Activated CD8-positive, alpha-beta memory T cell treated with anti-CD3 and anti-CD28 coated beads, Interleukin-2, amount 50 U/mL, for 4 hours (primary cell): ENCODE data around the gene AP3S2.
"Not testable (repeated sequence)": the region's sequence is repeated elsewhere in the genome, so short reads cannot be mapped to it uniquely, and the experiment has no call there.

Source experiments
- DNase-seq: peaks from one replicate; pipeline ENCODE4 v3.0.0-alpha.2; 2020

Gene AP3S2

DNA sequence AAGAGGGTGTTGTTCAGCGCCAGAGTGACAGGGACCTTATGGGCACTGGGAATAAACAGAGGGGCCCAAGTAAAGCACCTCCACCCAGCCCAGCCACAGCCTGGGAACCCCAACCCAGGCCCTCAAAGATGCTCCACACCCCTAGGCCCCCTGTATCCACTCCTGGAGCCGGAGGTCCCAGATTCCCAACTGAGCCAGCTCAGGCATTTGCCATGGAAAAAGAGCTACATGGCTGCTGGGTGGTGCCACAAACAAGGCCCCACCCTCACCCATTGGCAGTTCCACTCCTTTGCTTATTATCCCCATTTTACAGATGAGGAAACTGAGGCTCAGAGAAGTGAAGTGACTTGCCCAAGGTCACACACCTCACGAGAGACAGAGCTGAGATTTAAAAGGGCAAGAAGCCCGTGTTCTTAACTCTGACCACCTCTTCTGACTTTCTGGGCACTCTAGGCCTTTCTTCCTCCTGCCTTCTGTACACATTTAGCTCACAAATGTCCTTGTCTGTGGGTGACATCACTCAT, 96.1 kb downstream of the AP3S2 start:
- DNase-seq: no peak

GRCh38 chr15:89795996-89796395, 97.8 kb downstream of the AP3S2 start:
- DNase-seq: no peak

DNA sequence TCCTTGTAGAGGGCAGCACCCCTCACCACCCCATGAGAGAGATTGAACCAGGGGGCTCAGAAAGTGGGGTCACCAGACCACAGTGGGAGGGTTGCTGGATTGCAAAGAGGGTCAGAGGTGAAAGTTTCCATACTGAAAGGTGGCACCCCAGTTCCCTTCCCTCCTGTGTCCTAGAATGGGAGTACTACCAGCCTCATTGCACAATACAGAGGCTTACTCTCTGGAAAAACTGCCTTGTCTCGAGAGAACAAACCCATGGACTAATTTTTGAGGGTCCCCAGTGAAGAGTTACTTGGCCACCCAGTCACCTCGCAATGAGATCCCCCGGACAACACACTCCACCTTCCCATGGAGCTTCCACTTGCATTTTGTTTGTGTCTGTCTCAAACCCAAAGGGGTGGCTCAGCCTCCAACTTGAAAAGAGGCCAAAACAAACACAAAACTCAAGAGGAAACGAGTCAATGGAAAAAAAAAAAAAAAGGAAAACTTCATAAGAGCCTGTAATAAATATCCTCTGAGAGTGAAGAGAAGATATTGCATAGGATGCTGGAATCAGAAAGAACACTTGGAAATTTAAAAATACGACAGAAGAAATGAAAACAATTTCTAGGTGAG, 99.1 kb downstream of the AP3S2 start:
- no peak for DNase-seq

- DNase-seq: no peak
Measured at GRCh38 chr15:89792106-89792805, 101.5 kb downstream of the AP3S2 start.

DNA sequence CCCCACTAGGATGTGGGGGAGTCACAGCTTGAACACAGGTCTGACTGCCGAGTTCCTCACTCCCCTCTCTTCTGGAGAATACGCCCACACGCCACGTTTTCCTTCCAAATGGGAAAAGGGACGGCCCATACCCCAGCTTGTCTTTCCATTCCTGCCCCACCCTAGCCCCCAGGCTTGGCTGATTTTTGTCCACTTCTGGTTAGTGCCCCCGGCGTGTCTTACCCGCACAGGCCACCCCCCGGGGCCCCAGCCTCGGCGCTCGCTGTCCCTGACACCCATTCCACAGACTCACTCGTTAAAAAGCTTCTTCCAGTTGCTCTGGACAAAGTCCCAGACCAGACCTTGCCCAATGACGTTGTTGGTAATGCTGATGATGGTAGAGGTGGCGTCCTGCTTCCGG, 103.1 kb downstream of the AP3S2 start:
- no peak for DNase-seq

- no peak for DNase-seq
Measured at GRCh38 chr15:89790206-89790605, 103.6 kb downstream of the AP3S2 start.

- not testable (repeated sequence) for DNase-seq
Measured at GRCh38 chr15:89788585-89788984, 105.2 kb downstream of the AP3S2 start.

GRCh38 chr15:89787944-89788343, 105.8 kb downstream of the AP3S2 start:
- no peak for DNase-seq

- no peak for DNase-seq
Measured at GRCh38 chr15:89785774-89786140, 108.0 kb downstream of the AP3S2 start.

DNA sequence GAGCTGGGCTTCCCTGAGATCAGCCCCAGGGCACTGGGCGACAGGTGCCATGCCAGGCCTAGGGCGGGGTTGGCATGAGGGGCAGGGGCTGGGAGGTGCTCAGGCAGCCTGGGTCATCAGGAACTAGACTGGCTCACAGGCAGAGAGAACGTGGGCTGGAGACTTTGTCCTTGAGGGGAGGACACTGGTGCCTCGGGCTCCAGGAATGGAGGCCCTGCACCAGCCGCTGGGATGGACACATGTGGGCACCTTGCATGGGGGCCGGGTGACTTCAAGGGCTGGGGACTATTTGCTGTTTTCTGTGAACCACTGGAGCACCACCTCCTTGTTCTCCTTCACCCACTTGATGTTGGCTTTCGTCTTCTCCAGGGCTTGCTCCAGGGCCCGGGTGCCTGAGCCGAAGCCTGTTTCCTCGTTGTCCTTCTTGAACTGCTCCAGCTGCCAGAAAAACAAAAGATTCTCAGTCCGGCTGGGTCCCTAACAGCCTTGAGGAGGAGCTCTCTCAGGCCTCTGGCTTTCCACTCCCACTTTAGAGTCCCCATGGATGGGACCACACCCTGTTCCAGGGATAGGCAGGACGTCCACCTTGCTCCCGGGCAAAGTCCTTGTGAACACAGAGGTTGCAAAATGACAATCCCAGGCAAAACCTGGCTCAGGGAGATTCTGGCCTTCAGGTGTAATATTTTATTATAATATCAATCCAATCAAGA, 108.6 kb downstream of the AP3S2 start:
- DNase-seq: no peak

DNA sequence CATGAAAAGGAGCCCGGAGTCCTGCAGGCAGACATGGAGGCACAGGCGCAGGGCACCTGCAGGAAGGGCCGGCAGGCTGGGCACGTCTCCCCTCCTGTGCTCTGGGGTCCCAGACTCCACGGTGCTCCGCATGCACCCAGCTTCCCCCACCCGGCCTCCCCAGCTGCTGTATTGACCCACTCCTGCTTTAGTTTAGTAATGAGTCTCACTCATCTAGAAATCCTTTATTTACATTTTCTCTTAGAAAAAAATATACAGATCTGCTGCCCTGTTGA, 109.2 kb downstream of the AP3S2 start:
- DNase-seq: no peak

GRCh38 chr15:89783861-89784685, 109.7 kb downstream of the AP3S2 start:
- DNase-seq: no peak

- no peak for DNase-seq
Measured at GRCh38 chr15:89783111-89783860, 110.5 kb downstream of the AP3S2 start.

DNA sequence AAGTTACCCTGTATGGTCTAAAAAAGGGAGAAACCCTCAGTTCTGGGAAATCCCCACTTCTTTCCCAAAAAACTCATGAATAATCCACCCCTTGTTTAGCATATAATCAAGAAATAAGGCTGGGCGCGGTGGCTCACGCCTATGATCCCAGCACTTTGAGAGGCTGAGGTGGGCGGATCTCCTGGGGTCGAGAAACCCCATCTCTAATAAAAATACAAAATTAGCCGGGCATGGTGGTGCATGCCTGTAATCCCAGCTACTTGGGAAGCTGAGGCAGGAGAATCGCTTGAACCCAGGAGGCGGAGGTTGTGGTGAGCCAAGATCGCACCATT, 111.2 kb downstream of the AP3S2 start:
- DNase-seq: not testable (repeated sequence)

GRCh38 chr15:89781891-89782618, 111.7 kb downstream of the AP3S2 start:
- no peak for DNase-seq

DNA sequence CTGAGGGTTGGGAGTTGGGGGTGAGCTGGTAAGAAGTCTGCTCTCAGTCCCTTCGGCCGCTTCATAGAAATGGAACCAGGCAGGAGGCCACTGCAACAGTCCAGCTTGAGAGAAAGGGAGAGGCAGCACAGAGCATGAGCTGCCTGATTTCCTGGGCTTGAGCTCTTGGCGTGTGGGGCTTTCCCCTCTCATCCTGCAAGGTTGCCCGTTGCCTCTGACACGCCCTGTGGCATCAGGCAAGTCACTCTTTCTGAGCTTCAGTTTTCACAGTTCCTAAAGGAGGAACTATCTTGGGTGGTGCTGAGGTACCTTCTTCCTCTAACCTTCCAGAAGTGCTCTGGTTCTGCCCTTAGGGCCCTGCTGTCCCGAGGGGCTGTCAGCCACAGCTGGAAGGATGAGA, 112.7 kb downstream of the AP3S2 start:
- no peak for DNase-seq

- no peak for DNase-seq
Measured at GRCh38 chr15:89780601-89781000, 113.2 kb downstream of the AP3S2 start.
